ENCODE measurements around the gene PDE4D. TPM values are rescaled to one million over a fixed set of nuclear protein-coding genes. Genes with fewer than 3 reads are reported as not detected.

The PDE4D gene
- total RNA-seq, 4 donors from 2014 or later, result 35.0 to 121 (median 63.4) TPM

DNA sequence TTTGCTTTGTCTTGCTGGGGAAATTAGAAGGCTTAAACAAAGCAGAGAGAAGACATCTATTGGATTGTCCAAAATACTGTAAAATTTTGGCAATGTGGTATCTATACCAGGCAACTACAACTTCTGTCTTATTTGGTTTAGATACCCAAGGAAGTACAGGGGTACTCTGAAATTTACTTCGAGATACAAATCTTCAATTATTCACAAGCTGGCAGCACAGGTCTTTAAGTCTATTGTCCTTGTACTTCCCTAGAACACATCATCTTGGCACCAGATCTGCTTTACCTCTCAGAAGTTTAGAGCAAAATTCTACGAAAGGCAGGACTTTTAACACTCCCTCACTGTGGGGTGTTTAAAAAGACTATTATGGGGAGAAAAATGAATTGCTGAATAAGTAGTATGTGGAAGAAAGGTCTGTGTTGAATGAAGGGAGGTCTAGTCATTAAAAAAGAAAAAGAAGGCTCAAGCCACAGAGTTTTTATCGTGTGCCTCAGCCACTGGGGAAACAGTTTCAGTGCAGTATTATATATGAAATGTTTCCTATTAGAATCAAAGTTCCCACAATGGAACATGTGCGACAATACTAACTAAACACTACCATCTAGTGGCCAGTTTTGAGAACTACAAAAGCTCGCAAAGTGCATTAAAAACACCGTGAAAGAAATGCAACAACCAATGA, 93.7 kb downstream of the PDE4D start:
- ATAC-seq, result peak; percentile 55
- Histone ChIP-seq H3K4me1 (peaks cover 0 to 12% (median 0%) of the 10 kb centered on the region in 3 donors), H3K9me3 (no peaks in the 10 kb centered on the region), H3K27me3 (no peaks in the 10 kb centered on the region), H3K27ac (peak overlapping the region in 1 of 4 donors; percentile 48), H3K36me3 (no peaks in the 10 kb centered on the region), H3K4me3 (no peak overlapping the region)
- no peak for TF ChIP-seq EP300 (IDR thresholded peaks at IDR 0.05)
- TF ChIP-seq, protein P1, sequence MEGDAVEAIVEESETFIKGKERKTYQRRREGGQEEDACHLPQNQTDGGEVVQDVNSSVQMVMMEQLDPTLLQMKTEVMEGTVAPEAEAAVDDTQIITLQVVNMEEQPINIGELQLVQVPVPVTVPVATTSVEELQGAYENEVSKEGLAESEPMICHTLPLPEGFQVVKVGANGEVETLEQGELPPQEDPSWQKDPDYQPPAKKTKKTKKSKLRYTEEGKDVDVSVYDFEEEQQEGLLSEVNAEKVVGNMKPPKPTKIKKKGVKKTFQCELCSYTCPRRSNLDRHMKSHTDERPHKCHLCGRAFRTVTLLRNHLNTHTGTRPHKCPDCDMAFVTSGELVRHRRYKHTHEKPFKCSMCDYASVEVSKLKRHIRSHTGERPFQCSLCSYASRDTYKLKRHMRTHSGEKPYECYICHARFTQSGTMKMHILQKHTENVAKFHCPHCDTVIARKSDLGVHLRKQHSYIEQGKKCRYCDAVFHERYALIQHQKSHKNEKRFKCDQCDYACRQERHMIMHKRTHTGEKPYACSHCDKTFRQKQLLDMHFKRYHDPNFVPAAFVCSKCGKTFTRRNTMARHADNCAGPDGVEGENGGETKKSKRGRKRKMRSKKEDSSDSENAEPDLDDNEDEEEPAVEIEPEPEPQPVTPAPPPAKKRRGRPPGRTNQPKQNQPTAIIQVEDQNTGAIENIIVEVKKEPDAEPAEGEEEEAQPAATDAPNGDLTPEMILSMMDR (IDR thresholded peaks at IDR 0.05), result peak; percentile 73 to 83 (median 81)
- WGBS, 2 donors (ENCODE audit: low coverage in 1 of 2), result 17 to 19% methylated on average over 6 of the region's 6 CpGs

DNA sequence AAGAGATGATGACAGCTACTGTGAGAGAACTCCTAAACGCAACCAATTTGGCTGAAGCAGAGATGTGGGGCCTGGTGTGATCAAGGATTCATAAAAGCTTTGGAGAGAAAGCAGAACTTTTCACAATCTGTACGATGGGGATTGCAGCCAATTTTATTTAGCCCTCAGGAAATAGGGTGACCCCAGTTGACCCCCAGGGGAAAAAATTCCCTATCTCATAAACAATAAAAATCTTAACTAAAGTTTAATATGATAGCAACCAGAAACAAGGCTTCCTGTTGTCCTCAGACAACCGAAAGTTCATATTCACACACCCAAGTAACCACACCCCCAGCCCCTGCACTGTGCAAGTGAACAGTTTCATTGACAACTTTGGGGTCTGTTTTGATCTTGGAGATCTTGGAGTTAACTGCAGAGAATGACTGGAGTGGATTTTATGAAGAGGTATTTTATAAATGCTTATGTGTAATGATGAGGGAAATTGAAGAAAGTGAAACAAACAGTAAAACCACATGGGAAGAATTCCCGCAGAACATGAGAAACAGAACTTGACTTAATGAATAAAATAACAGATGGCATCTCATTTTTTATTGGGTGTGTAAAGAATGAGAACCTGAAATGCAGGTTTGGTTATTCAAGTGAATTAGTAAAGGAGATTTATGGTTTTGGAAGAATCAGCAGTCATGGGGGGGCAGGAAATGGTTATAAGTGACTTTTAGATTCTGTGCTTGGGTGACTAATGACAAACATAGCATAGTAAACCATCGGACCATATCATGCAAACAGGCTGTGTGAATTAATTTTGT, 94.5 kb downstream of the PDE4D start:
- WGBS, 2 donors (ENCODE audit: low coverage in 1 of 2), result 47 to 50% methylated on average over 4 to 5 of the region's 5 CpGs
- Histone ChIP-seq H3K4me3 (no peak overlapping the region), H3K9me3 (no peaks in the 10 kb centered on the region), H3K27me3 (no peaks in the 10 kb centered on the region), H3K4me1 (peaks cover 0 to 12% (median 0%) of the 10 kb centered on the region in 3 donors), H3K27ac (peak overlapping the region in 1 of 4 donors; percentile 48), H3K36me3 (no peaks in the 10 kb centered on the region)
- TF ChIP-seq EP300 (IDR thresholded peaks at IDR 0.05) (no peak), POLR2A (IDR thresholded peaks at IDR 0.05) (no peak), POLR2AphosphoS5 (IDR thresholded peaks at IDR 0.05) (no peak)
- TF ChIP-seq, protein P1 (IDR thresholded peaks at IDR 0.05), result no peak
- ATAC-seq, result no peak

- Histone ChIP-seq H3K9me3 (no peaks in the 10 kb centered on the region), H3K4me3 (no peak overlapping the region), H3K4me1 (peaks cover 0 to 27% (median 0%) of the 10 kb centered on the region in 3 donors), H3K36me3 (no peaks in the 10 kb centered on the region), H3K27me3 (no peaks in the 10 kb centered on the region), H3K27ac (no peak overlapping the region)
- 84 to 86% methylated on average over 4 of the region's 4 CpGs for WGBS, 2 donors (ENCODE audit: low coverage in 1 of 2)
- TF ChIP-seq EP300 (IDR thresholded peaks at IDR 0.05), result no peak
- TF ChIP-seq POLR2AphosphoS5 (IDR thresholded peaks at IDR 0.05), result no peak
- TF ChIP-seq POLR2A (IDR thresholded peaks at IDR 0.05), result no peak
- TF ChIP-seq, protein P1 (IDR thresholded peaks at IDR 0.05), result no peak
- ATAC-seq, result no peak
Observed at GRCh38 chr5:59795141-59795540, 98.4 kb downstream of the PDE4D start.

DNA sequence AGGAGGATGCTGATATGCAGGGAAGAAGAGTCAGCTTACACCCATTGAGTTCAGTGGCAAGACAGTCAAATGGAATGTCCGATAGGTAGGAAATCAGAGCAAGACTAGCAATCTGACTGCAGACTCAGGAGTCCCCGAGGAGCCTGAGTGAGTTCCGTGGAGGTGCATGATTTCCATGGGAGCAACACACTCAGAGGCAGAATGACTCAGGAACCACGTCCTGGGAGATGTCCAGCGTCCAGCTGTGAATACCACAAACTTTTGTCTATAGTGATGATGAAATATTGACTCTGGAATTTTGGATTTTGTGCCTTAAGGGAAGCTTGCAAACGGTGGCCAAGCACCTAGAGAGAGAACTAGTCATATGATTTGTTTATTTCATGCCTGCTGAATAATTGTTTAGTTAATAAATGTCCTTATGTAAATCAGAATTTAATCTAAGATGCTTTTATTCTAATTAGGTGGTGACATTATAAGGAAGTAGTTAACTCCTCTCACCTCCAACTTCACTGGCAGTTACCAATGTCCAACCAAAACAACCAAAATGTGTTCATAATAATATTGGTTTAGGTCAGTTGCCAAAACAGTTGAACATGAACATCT, 100.4 kb downstream of the PDE4D start:
- TF ChIP-seq POLR2AphosphoS5 (IDR thresholded peaks at IDR 0.05), result peak; percentile 32
- TF ChIP-seq, protein P1 (IDR thresholded peaks at IDR 0.05), result no peak
- Histone ChIP-seq H3K36me3 (no peaks in the 10 kb centered on the region), H3K27ac (no peak overlapping the region), H3K4me1 (peaks cover 0 to 15% (median 0%) of the 10 kb centered on the region in 3 donors), H3K27me3 (no peaks in the 10 kb centered on the region), H3K4me3 (no peak overlapping the region), H3K9me3 (no peaks in the 10 kb centered on the region)
- WGBS, 2 donors (ENCODE audit: low coverage in 1 of 2), result 48 to 84% methylated on average over 6 of the region's 6 CpGs
- ATAC-seq, result peak; percentile 65
